ENCODE data around the gene SPEF1. TPM values are rescaled to one million over a fixed set of nuclear protein-coding genes. Genes with fewer than 3 reads are reported as not detected.
A peak's percentile ranks its signal among the peaks of the same experiment; 100 is the strongest.

Gene SPEF1
- total and polyA plus RNA-seq, 12 donors, result 0.07 to 0.47 (median 0.23) TPM; not detected in 4

DNA sequence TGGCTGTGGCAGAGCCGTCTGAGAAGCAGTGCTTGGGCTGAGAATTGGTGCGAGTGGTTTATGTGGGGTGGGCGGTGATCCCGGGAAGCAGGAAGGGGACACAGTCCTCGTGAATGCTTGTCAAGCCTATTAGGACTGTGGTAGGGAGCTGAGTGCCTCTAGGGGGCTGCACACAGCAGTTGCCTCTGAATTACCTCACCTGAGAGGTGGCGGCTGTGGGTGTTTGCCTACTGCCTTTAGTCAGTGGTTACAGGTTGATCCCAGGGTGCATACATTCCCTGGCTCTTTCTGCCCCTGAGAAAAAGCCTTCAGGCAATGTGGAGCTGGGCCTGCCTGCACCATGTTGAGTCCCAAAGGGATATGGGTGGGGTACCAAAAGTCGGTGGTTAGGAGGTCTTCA, 44.3 kb upstream of the SPEF1 start:
- Histone ChIP-seq H3K4me1 (peaks cover 3 to 27% (median 14%) of the 10 kb centered on the region in 9 donors), H3K27me3 (no peaks in the 10 kb centered on the region), H3K36me3 (peaks cover 0 to 73% (median 13%) of the 10 kb centered on the region in 9 donors), H3K4me3 (no peak overlapping the region), H3K9me3 (no peaks in the 10 kb centered on the region), H3K27ac (no peak overlapping the region)
- ATAC-seq (no peak), DNase-seq (no peak)
- WGBS, 2 donors, result 80 to 85% methylated on average over 7 of the region's 7 CpGs
- TF ChIP-seq, protein P1, sequence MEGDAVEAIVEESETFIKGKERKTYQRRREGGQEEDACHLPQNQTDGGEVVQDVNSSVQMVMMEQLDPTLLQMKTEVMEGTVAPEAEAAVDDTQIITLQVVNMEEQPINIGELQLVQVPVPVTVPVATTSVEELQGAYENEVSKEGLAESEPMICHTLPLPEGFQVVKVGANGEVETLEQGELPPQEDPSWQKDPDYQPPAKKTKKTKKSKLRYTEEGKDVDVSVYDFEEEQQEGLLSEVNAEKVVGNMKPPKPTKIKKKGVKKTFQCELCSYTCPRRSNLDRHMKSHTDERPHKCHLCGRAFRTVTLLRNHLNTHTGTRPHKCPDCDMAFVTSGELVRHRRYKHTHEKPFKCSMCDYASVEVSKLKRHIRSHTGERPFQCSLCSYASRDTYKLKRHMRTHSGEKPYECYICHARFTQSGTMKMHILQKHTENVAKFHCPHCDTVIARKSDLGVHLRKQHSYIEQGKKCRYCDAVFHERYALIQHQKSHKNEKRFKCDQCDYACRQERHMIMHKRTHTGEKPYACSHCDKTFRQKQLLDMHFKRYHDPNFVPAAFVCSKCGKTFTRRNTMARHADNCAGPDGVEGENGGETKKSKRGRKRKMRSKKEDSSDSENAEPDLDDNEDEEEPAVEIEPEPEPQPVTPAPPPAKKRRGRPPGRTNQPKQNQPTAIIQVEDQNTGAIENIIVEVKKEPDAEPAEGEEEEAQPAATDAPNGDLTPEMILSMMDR (IDR thresholded peaks at IDR 0.05), result no peak
- intact Hi-C loops (cut with DNase I), result no loop called here

DNA sequence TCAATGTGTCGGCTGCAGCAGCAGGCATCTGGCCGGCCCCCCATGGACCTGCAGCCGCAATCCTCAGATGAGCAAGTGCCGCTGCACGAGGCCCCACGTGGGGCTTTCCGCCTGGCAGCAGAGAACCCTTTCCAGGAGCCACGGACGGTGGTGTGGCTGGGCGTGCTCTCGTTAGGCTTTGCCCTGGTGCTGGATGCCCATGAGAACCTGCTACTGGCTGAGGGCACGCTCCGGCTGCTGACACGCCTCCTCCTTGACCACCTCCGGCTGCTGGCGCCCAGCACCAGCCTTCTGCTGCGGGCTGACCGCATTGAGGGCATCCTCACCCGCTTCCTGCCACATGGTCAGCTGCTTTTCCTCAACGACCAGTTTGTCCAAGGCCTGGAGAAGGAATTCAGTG, 42.6 kb upstream of the SPEF1 start:
- ATAC-seq (no peak), DNase-seq (no peak)
- no peak overlapping the region for H3K27ac ChIP-seq
- intact Hi-C loops (cut with DNase I), result loop anchor here in 3 of 10 donors (5.0 kb wide), 2 partner anchors 37 to 42 kb away; partner anchors contain the start of genes CENPB (in 2 of the 3) and SPEF1 (in 1 of the 3)
- H3K9me3 ChIP-seq, result no peaks in the 10 kb centered on the region
- peaks cover 3 to 38% (median 21%) of the 10 kb centered on the region in 9 donors for H3K4me1 ChIP-seq
- 91 to 94% methylated on average over 20 of the region's 20 CpGs for WGBS, 2 donors
- TF ChIP-seq, protein P1 (IDR thresholded peaks at IDR 0.05), result no peak
- peaks cover 0 to 65% (median 13%) of the 10 kb centered on the region in 9 donors for H3K36me3 ChIP-seq
- H3K4me3 ChIP-seq, result no peak overlapping the region
- H3K27me3 ChIP-seq, result no peaks in the 10 kb centered on the region

DNA sequence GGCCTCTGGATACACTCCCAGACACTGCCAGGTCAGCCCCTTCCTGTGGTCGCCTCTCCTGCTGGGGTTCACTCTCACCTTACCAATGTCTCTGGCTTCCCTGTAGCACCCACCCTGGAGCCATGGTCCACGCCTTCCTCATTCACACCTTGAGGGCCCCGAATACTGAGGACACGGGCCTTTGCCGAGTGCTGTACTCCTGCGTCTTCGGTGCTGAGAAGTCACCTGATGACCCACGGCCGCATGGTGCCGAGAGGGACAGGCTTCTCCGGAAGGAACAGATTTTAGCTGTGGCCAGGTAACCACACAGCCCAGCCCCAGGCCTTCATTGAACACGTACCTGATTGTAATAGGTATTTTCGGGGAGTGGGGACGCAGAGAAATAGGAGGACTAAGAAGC, 40.7 kb upstream of the SPEF1 start:
- Histone ChIP-seq H3K27me3 (no peaks in the 10 kb centered on the region), H3K4me1 (peaks cover 3 to 50% (median 35%) of the 10 kb centered on the region in 9 donors), H3K4me3 (no peak overlapping the region), H3K9me3 (no peaks in the 10 kb centered on the region), H3K27ac (peak overlapping the region in 2 of 10 donors; percentile 98 to 99), H3K36me3 (peaks cover 0 to 50% (median 13%) of the 10 kb centered on the region in 9 donors)
- intact Hi-C loops (cut with DNase I), result loop anchor here in 7 of 10 donors (2.0 to 5.0 kb wide), 4 partner anchors 25 to 40 kb away; partner anchors contain the start of genes CENPB (in 5 of the 7), MAVS (in 1 of the 7) and SPEF1 (in 1 of the 7)
- DNase-seq, result no peak
- 94 to 97% methylated on average over 14 of the region's 14 CpGs for WGBS, 2 donors
- no peak for ATAC-seq
- TF ChIP-seq, protein P1 (IDR thresholded peaks at IDR 0.05), result no peak

DNA sequence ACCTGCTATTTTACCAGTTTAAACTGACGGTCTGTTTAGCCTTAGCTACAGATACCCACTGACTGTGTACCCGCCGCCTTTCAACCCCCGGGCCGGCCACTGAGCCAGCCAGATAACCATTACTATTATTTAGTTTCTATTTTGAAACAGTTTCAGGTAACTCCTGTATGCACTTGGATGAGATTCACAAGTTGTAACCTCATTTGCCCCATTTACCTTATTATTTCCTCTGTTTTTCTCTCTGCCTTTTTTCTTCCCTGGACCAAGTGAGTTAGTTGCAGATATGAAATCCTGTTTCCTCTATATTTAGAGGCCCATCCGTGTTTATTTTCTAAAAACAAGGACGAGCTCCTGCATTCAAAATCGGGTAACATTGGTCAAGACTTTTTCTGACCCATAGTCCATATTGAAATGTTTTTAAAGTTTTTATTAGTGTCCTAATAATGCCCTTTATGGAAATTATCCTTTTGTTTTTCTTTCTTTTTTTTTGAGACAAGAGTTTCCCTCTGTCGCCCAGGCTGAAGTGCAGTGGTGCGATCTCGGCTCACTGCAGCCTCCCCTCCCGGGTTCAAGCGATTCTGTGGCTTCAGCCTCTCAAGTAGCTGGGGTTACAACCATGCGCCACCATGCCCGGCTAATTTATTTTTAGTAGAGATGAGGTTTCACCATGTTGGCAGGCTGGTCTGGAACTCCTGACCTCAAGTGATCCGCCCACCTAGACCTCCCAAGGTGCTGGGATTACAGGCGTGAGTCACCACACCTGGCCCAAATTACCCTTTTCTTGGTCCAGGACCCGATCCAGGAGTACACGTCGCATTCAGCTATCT, 39.9 kb upstream of the SPEF1 start:
- intact Hi-C loops (cut with DNase I), result loop anchor here in 9 of 10 donors (1.0 to 5.0 kb wide), 5 partner anchors 26 to 39 kb away; partner anchors contain the start of genes CENPB (in 7 of the 9), MAVS (in 1 of the 9) and SPEF1 (in 1 of the 9)
- peak overlapping the region; percentile 65 to 81 (median 78) for H3K4me3 ChIP-seq
- H3K9me3 ChIP-seq, result no peaks in the 10 kb centered on the region
- peak overlapping the region; percentile 94 to 100 (median 98) for H3K27ac ChIP-seq
- peaks cover 3 to 45% (median 35%) of the 10 kb centered on the region in 9 donors for H3K4me1 ChIP-seq
- H3K27me3 ChIP-seq, result no peaks in the 10 kb centered on the region
- WGBS, 2 donors, result 39% methylated on average over 20 of the region's 20 CpGs
- DNase-seq (no peak), ATAC-seq (peak in 1 of 8 donors; percentile 0)
- peaks cover 0 to 43% (median 13%) of the 10 kb centered on the region in 9 donors for H3K36me3 ChIP-seq
- TF ChIP-seq, protein P1 (IDR thresholded peaks at IDR 0.05), result no peak

All from heart right ventricle (tissue), 16 donors.